ENCODE measurements around the gene TBC1D22A. TPM values are rescaled to one million over a fixed set of nuclear protein-coding genes. Genes with fewer than 3 reads are reported as not detected.

Gene TBC1D22A
- total RNA-seq, 1 experiment from 2014 or later: 27.6 TPM

- TF ChIP-seq, protein P1, sequence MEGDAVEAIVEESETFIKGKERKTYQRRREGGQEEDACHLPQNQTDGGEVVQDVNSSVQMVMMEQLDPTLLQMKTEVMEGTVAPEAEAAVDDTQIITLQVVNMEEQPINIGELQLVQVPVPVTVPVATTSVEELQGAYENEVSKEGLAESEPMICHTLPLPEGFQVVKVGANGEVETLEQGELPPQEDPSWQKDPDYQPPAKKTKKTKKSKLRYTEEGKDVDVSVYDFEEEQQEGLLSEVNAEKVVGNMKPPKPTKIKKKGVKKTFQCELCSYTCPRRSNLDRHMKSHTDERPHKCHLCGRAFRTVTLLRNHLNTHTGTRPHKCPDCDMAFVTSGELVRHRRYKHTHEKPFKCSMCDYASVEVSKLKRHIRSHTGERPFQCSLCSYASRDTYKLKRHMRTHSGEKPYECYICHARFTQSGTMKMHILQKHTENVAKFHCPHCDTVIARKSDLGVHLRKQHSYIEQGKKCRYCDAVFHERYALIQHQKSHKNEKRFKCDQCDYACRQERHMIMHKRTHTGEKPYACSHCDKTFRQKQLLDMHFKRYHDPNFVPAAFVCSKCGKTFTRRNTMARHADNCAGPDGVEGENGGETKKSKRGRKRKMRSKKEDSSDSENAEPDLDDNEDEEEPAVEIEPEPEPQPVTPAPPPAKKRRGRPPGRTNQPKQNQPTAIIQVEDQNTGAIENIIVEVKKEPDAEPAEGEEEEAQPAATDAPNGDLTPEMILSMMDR (IDR thresholded peaks at IDR 0.05; ENCODE audit: unreplicated experiment): no peak
- CTCF ChIA-PET: no interaction called here
- BruUV-seq (replicated peaks): no TSS peak
- peaks cover 9% of the 10 kb centered on the region for H3K36me3 Mint-ChIP-seq (ENCODE audit: insufficient read depth, unreplicated experiment)
- no peaks in the 10 kb centered on the region for H3K9me3 Mint-ChIP-seq (ENCODE audit: low read depth, unreplicated experiment)
- H3K4me3 Mint-ChIP-seq (ENCODE audit: low read depth, unreplicated experiment): no peak overlapping the region
- no peaks in the 10 kb centered on the region for H3K27me3 Mint-ChIP-seq (ENCODE audit: unreplicated experiment)
- DNase-seq: no peak
- intact Hi-C loops (cut with micrococcal nuclease; ENCODE audit: unreplicated experiment): no loop called here
- H3K27ac Mint-ChIP-seq (ENCODE audit: unreplicated experiment): no peak overlapping the region
- H3K4me1 Mint-ChIP-seq (ENCODE audit: low read depth, unreplicated experiment): no peaks in the 10 kb centered on the region
Observed at GRCh38 chr22:47064416-47064815, 302.0 kb downstream of the TBC1D22A start.

GRCh38 chr22:47065756-47066615 lies 303.5 kb downstream of the TBC1D22A start:
- CTCF ChIA-PET: no interaction called here
- no TSS peak for BruUV-seq (replicated peaks)
- intact Hi-C loops (cut with micrococcal nuclease; ENCODE audit: unreplicated experiment): no loop called here

GRCh38 chr22:47066616-47066905 lies 304.1 kb downstream of the TBC1D22A start:
- H3K27me3 Mint-ChIP-seq (ENCODE audit: unreplicated experiment): no peaks in the 10 kb centered on the region
- no peak overlapping the region for H3K4me3 Mint-ChIP-seq (ENCODE audit: low read depth, unreplicated experiment)
- no peak for DNase-seq
- no peak overlapping the region for H3K27ac Mint-ChIP-seq (ENCODE audit: unreplicated experiment)
- BruUV-seq (replicated peaks): no TSS peak
- intact Hi-C loops (cut with micrococcal nuclease; ENCODE audit: unreplicated experiment): no loop called here
- CTCF ChIA-PET: interaction anchor here (0.6 kb wide), 1 partner anchor 188 kb away, joined by 3 read pairs; no protein-coding TSS in a partner anchor
- H3K4me1 Mint-ChIP-seq (ENCODE audit: low read depth, unreplicated experiment): no peaks in the 10 kb centered on the region
- peaks cover 9% of the 10 kb centered on the region for H3K36me3 Mint-ChIP-seq (ENCODE audit: insufficient read depth, unreplicated experiment)
- H3K9me3 Mint-ChIP-seq (ENCODE audit: low read depth, unreplicated experiment): no peaks in the 10 kb centered on the region
- TF ChIP-seq, protein P1 (IDR thresholded peaks at IDR 0.05; ENCODE audit: unreplicated experiment): no peak

More at GRCh38 chr22:47065756-47066615, 303.5 kb downstream of the TBC1D22A start:
- Mint-ChIP-seq H3K9me3 (ENCODE audit: low read depth, unreplicated experiment) (no peaks in the 10 kb centered on the region), H3K36me3 (ENCODE audit: insufficient read depth, unreplicated experiment) (peaks cover 9% of the 10 kb centered on the region), H3K4me3 (ENCODE audit: low read depth, unreplicated experiment) (no peak overlapping the region), H3K4me1 (ENCODE audit: low read depth, unreplicated experiment) (no peaks in the 10 kb centered on the region), H3K27me3 (ENCODE audit: unreplicated experiment) (no peaks in the 10 kb centered on the region), H3K27ac (ENCODE audit: unreplicated experiment) (no peak overlapping the region)
- no peak for DNase-seq
- TF ChIP-seq, protein P1 (IDR thresholded peaks at IDR 0.05; ENCODE audit: unreplicated experiment): no peak

GRCh38 chr22:47067321-47067890 lies 305.0 kb downstream of the TBC1D22A start:
- CTCF ChIA-PET: interaction anchor here (0.6 kb wide), 1 partner anchor 189 kb away, joined by 3 read pairs; no protein-coding TSS in a partner anchor
- H3K36me3 Mint-ChIP-seq (ENCODE audit: insufficient read depth, unreplicated experiment): peaks cover 9% of the 10 kb centered on the region

More at GRCh38 chr22:47067321-47067890, 305.0 kb downstream of the TBC1D22A start:
- DNase-seq: no peak
- TF ChIP-seq, protein P1 (IDR thresholded peaks at IDR 0.05; ENCODE audit: unreplicated experiment): no peak
- Mint-ChIP-seq H3K27me3 (ENCODE audit: unreplicated experiment) (no peaks in the 10 kb centered on the region), H3K9me3 (ENCODE audit: low read depth, unreplicated experiment) (no peaks in the 10 kb centered on the region), H3K4me3 (ENCODE audit: low read depth, unreplicated experiment) (no peak overlapping the region), H3K4me1 (ENCODE audit: low read depth, unreplicated experiment) (no peaks in the 10 kb centered on the region), H3K27ac (ENCODE audit: unreplicated experiment) (no peak overlapping the region)
- no TSS peak for BruUV-seq (replicated peaks)
- intact Hi-C loops (cut with micrococcal nuclease; ENCODE audit: unreplicated experiment): no loop called here
